ENCODE data around the gene UBE2F.
A peak's percentile ranks its signal among the peaks of the same experiment; 100 is the strongest.
"Not testable (repeated sequence)": the region's sequence is repeated elsewhere in the genome, so short reads cannot be mapped to it uniquely, and the experiment has no call there.

Gene UBE2F

DNA sequence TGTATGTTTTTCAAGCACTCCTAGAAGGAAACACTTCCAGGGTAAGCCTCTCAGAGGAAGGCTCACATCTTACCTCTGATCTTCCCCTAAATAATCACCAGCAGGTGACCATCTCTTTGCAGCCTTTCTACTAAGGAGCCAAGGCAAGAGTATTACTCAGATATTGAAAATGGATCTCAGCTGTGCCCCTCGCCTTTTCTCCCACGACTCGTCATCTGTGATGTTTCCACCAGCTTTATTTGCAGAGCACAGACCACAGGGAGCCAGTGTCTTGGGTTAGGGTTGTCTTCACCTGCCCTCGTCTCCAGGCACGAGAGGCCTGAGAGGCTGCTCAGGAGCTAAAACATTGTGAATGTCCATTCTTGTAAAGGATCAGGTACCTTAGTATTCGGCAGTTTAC, 77.0 kb downstream of the UBE2F start:
- DNase-seq (ENCODE audit: low read depth) = no peak
- no peak overlapping the region for H3K4me3 ChIP-seq (ENCODE audit: low read depth, low read length)
- TF ChIP-seq, protein P1, sequence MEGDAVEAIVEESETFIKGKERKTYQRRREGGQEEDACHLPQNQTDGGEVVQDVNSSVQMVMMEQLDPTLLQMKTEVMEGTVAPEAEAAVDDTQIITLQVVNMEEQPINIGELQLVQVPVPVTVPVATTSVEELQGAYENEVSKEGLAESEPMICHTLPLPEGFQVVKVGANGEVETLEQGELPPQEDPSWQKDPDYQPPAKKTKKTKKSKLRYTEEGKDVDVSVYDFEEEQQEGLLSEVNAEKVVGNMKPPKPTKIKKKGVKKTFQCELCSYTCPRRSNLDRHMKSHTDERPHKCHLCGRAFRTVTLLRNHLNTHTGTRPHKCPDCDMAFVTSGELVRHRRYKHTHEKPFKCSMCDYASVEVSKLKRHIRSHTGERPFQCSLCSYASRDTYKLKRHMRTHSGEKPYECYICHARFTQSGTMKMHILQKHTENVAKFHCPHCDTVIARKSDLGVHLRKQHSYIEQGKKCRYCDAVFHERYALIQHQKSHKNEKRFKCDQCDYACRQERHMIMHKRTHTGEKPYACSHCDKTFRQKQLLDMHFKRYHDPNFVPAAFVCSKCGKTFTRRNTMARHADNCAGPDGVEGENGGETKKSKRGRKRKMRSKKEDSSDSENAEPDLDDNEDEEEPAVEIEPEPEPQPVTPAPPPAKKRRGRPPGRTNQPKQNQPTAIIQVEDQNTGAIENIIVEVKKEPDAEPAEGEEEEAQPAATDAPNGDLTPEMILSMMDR (IDR thresholded peaks at IDR 0.05; ENCODE audit: low read depth, low read length, missing control alignments) = no peak
- in situ Hi-C loops (cut with HindIII; ENCODE audit: low sequenced_read_pairs) = no loop called here

DNA sequence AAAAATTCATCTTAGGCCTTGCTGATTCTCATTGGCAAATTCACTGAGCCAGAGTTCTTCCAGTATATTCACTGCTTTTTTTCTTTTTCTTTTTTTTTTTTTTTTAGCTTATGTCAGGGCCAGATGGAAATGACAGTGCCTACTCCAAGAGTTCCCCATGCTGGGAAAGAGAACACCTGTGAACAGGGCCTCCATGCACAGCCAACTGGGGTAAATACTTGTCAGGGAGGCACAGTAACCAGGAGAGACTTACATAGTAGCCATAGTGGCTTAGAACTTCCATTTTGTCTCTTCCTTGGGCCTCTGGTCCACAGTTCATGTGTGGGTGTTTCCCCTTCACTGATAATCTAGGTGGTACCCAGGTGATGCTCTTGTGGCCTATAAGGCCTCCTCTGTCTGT, 78.8 kb downstream of the UBE2F start:
- no peak for DNase-seq (ENCODE audit: low read depth)
- in situ Hi-C loops (cut with HindIII; ENCODE audit: low sequenced_read_pairs) = no loop called here
- no peak overlapping the region for H3K4me3 ChIP-seq (ENCODE audit: low read depth, low read length)
- TF ChIP-seq, protein P1 (IDR thresholded peaks at IDR 0.05; ENCODE audit: low read depth, low read length, missing control alignments) = no peak

DNA sequence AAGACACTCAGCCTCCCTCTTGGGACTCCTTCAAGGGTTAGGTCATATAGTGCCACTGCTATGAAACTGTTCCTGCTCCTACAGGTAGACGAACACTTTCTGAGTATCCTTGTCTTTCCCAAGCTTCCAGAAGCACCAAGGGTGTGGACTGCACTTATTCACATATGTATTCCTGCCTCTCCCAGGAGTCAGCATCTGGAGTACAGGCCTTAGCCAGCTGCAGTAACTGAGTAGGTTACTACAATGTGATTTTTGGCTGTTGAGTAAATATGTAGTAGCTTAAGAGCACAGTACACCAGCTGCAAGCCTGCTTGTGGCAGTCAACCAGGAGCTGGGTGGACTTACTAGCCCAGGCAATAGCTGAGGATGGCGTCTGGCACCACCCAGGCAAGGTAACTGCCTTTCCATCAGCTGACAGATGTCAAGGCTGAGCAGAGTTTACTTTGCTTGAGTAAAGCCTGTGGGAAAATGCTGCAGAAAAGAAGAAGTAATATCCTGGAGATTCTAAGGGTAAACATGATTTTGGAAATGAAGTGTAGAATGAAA, 80.0 kb downstream of the UBE2F start:
- H3K4me3 ChIP-seq (ENCODE audit: low read depth, low read length) = no peak overlapping the region
- TF ChIP-seq, protein P1 (IDR thresholded peaks at IDR 0.05; ENCODE audit: low read depth, low read length, missing control alignments) = no peak
- in situ Hi-C loops (cut with HindIII; ENCODE audit: low sequenced_read_pairs) = no loop called here
- DNase-seq (ENCODE audit: low read depth) = no peak

DNA sequence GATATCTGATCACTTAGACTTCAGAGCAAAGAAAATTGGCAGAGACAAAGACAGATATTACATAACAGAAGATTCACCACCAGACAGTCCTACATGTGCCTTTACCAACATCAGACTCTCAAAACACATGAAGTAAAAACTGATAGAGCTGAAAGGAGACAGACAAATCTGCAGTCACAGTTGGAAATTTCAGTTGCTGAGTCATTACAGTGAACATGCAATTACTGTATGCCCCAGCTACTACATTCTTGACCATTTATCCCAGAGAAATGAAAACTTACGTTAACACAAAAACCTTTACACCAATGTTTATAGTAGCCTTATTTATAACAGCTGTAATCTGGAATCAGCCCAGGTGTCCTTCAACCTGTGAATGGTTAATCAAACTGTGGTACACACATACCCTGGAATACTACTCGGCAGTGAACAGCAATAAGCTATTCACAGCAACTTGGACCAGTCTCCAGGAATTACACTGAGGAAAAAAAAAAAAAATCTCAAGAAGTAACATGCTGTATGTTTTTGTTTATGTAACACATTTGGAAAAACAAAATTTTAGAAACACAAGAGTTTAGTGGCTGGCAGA, 86.5 kb downstream of the UBE2F start:
- in situ Hi-C loops (cut with HindIII; ENCODE audit: low sequenced_read_pairs) = no loop called here
- TF ChIP-seq, protein P1 (IDR thresholded peaks at IDR 0.05; ENCODE audit: low read depth, low read length, missing control alignments) = no peak
- no peak for DNase-seq (ENCODE audit: low read depth)
- H3K4me3 ChIP-seq (ENCODE audit: low read depth, low read length) = no peak overlapping the region

DNA sequence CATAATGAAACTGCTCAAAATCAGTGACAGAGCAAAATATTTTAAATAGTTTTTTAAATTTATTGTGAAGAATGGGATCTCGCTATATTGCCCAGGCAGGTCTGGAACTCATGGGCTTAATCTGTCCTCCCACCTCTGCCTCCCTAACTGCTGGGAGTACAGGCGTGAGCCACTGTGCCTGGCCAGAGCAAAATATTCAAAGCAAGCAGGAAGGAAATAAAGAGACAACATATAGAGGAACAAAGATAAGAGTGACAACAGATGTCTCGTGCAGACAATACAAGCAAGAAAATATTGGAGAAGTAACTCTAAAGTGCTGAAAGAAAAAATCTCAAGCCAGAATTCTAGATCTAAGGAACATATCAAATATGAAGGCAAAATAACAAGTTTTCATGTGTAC, 89.0 kb downstream of the UBE2F start:
- in situ Hi-C loops (cut with HindIII; ENCODE audit: low sequenced_read_pairs) = no loop called here
- no peak for DNase-seq (ENCODE audit: low read depth)
- TF ChIP-seq, protein P1 (IDR thresholded peaks at IDR 0.05; ENCODE audit: low read depth, low read length, missing control alignments) = no peak
- no peak overlapping the region for H3K4me3 ChIP-seq (ENCODE audit: low read depth, low read length)

DNA sequence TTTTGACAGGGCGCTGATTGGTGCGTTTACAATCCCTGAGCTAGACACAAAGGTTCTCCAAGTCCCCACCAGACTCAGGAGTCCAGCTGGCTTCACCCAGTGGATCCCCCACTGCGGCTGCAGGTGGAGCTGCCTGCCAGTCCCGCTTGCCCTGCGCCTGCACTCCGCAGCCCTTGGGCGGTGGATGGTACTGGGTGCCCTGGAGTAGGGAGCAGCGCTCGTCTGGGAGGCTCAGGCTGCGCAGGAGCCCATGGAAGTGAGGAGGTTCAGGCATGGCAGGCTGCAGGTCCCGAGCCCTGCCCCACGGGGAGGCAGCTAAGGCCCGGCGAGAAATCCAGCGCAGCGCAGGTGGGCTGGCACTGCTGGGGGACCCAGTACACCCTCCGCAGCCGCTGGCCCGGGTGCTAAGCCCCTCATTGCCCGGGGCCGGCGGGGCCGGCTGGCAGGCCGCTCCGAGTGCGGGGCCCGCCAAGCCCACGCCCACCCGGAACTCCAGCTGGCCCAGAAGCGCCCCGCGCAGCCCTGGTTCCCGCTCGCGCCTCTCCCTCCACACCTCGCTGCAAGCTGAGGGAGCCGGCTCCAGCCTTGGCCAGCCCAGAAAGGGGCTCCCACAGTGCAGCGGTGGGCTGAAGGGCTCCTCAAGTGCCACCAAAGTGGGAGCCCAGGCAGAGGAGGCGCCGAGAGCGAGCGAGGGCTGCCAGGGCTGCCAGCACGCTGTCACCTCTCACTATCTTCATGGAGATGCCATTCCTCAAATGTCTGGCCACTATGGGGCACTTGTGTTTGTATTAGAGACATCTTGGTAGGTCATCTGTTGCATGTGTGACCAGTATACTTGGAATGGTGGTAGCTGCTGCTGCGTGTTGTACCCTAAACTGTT, 91.1 kb downstream of the UBE2F start:
- DNase-seq (ENCODE audit: low read depth); in situ Hi-C loops (cut with HindIII; ENCODE audit: low sequenced_read_pairs); H3K4me3 ChIP-seq (ENCODE audit: low read depth, low read length): not testable (repeated sequence)

DNA sequence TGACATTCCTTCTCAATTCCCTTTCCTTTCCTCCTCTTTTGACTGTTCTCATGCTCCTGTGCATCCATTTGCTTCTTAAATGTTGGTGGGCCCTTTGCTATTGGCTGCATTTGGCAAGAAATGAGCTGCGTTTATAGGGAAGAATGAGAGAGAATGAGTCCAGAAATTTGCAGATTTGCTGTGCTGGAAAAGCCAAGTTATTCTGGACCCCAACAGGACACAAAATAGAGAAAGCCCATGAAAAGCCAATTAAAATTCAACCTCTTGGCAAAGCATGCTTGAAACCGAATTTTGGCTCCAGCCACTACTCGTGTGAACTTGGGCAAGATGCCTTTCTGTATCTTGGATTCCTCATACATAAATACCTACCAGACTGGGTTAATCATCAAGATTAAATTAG, 92.7 kb downstream of the UBE2F start:
- DNase-seq (ENCODE audit: low read depth) = no peak
- TF ChIP-seq, protein P1 (IDR thresholded peaks at IDR 0.05; ENCODE audit: low read depth, low read length, missing control alignments) = no peak
- H3K4me3 ChIP-seq (ENCODE audit: low read depth, low read length) = peak overlapping the region; percentile 77
- in situ Hi-C loops (cut with HindIII; ENCODE audit: low sequenced_read_pairs) = no loop called here

Data from astrocyte of the cerebellum (primary cell).